ENCODE measurements around the gene PRMT7. TPM values are rescaled to one million over a fixed set of nuclear protein-coding genes. Genes with fewer than 3 reads are reported as not detected.

The PRMT7 gene
- polyA plus RNA-seq, 1 donor from 2014 or later: 203 TPM

- Histone ChIP-seq H3F3A (ENCODE audit: insufficient read depth, low read length, poor library complexity, severe bottlenecking) (no peaks in the 10 kb centered on the region), H3K27ac (ENCODE audit: low read length) (no peak overlapping the region), H3K36me3 (ENCODE audit: insufficient read depth, low read length) (no peaks in the 10 kb centered on the region), H3K9ac (ENCODE audit: low read length) (no peak overlapping the region), H3K79me2 (replicated peaks; ENCODE audit: insufficient read depth, low read length) (peaks cover 15% of the 10 kb centered on the region), H3K9me2 (ENCODE audit: insufficient read depth, low read length) (no peaks in the 10 kb centered on the region), H3K4me2 (ENCODE audit: low read length) (no peak overlapping the region), H3K27me3 (ENCODE audit: insufficient read depth, low read depth, low read length) (no peaks in the 10 kb centered on the region), H4K20me1 (ENCODE audit: insufficient read depth) (no peaks in the 10 kb centered on the region), H3K9me3 (ENCODE audit: low read length) (no peaks in the 10 kb centered on the region), H3K4me3 (ENCODE audit: low read length) (no peak overlapping the region), H2AFZ (ENCODE audit: low read depth, low read length) (no peak overlapping the region)
- TF ChIP-seq CTCF (IDR thresholded peaks at IDR 0.05; ENCODE audit: poor library complexity, severe bottlenecking): no peak
- no peak for TF ChIP-seq REST (IDR thresholded peaks at IDR 0.05; ENCODE audit: borderline replicate concordance)
- TF ChIP-seq EZH2 (IDR thresholded peaks at IDR 0.05; ENCODE audit: borderline replicate concordance, insufficient read depth, low read length, poor library complexity, severe bottlenecking): no peak
- no peak for TF ChIP-seq SMC3 (conservative IDR thresholded peaks at IDR 0.05; ENCODE audit: poor library complexity)
- TF ChIP-seq EP300 (conservative IDR thresholded peaks at IDR 0.05; ENCODE audit: poor library complexity, severe bottlenecking): no peak
- TF ChIP-seq MXI1 (conservative IDR thresholded peaks at IDR 0.05; ENCODE audit: poor library complexity, severe bottlenecking): no peak
- TF ChIP-seq TAF1 (IDR thresholded peaks at IDR 0.05; ENCODE audit: low read depth): no peak
- TF ChIP-seq POLR2AphosphoS5 (IDR thresholded peaks at IDR 0.05): no peak
- no peak for TF ChIP-seq RAD21 (conservative IDR thresholded peaks at IDR 0.05)
Observed at GRCh38 chr16:68306633-68307032, 4.2 kb upstream of the PRMT7 start.

GRCh38 chr16:68309799-68310198, 1.0 kb upstream of the PRMT7 start:
- peaks cover 15% of the 10 kb centered on the region for H3K79me2 ChIP-seq (replicated peaks; ENCODE audit: insufficient read depth, low read length)
- H3K4me2 ChIP-seq (ENCODE audit: low read length): peak overlapping the region; percentile 71
- no peaks in the 10 kb centered on the region for H3K27me3 ChIP-seq (ENCODE audit: insufficient read depth, low read depth, low read length)
- H4K20me1 ChIP-seq (ENCODE audit: insufficient read depth): no peaks in the 10 kb centered on the region
- H3K36me3 ChIP-seq (ENCODE audit: insufficient read depth, low read length): no peaks in the 10 kb centered on the region
- H3K9ac ChIP-seq (ENCODE audit: low read length): peak overlapping the region; percentile 83
- no peak overlapping the region for H3K27ac ChIP-seq (ENCODE audit: low read length)
- peak overlapping the region; percentile 100 for H3K4me3 ChIP-seq (ENCODE audit: low read length)
- no peaks in the 10 kb centered on the region for H3K9me2 ChIP-seq (ENCODE audit: insufficient read depth, low read length)
- no peaks in the 10 kb centered on the region for H3F3A ChIP-seq (ENCODE audit: insufficient read depth, low read length, poor library complexity, severe bottlenecking)
- H3K9me3 ChIP-seq (ENCODE audit: low read length): no peaks in the 10 kb centered on the region
- H2AFZ ChIP-seq (ENCODE audit: low read depth, low read length): no peak overlapping the region
- no peak for TF ChIP-seq RAD21 (conservative IDR thresholded peaks at IDR 0.05)
- no peak for TF ChIP-seq TAF1 (IDR thresholded peaks at IDR 0.05; ENCODE audit: low read depth)
- TF ChIP-seq EZH2 (IDR thresholded peaks at IDR 0.05; ENCODE audit: borderline replicate concordance, insufficient read depth, low read length, poor library complexity, severe bottlenecking): no peak
- TF ChIP-seq CTCF (IDR thresholded peaks at IDR 0.05; ENCODE audit: poor library complexity, severe bottlenecking): no peak
- no peak for TF ChIP-seq REST (IDR thresholded peaks at IDR 0.05; ENCODE audit: borderline replicate concordance)
- no peak for TF ChIP-seq POLR2AphosphoS5 (IDR thresholded peaks at IDR 0.05)
- TF ChIP-seq EP300 (conservative IDR thresholded peaks at IDR 0.05; ENCODE audit: poor library complexity, severe bottlenecking): no peak
- no peak for TF ChIP-seq MXI1 (conservative IDR thresholded peaks at IDR 0.05; ENCODE audit: poor library complexity, severe bottlenecking)
- TF ChIP-seq SMC3 (conservative IDR thresholded peaks at IDR 0.05; ENCODE audit: poor library complexity): no peak
